Loucy (cell line): ENCODE measurements around the gene NCAM1.

Experiments used
- EZH2phosphoT487 ChIP-seq: fragments of 200-600 bp; IDR thresholded peaks from 2 replicates; pipeline ENCODE4 v1.6.1; 2018; ENCODE audit warnings: antibody characterized with exemption, mild to moderate bottlenecking, moderate library complexity, borderline replicate concordance
- TF ChIP-seq, protein P1 (sequence below): fragments of 200-600 bp; sonication (generic); conservative IDR thresholded peaks from 2 replicates; pipeline ENCODE4 v1.5.1; 2014; ENCODE audit warnings: mild to moderate bottlenecking, antibody characterized with exemption, low read length

GRCh38 chr11:113147249-113147648 is 186.0 kb downstream of the NCAM1 start:
- TF ChIP-seq, protein P1, sequence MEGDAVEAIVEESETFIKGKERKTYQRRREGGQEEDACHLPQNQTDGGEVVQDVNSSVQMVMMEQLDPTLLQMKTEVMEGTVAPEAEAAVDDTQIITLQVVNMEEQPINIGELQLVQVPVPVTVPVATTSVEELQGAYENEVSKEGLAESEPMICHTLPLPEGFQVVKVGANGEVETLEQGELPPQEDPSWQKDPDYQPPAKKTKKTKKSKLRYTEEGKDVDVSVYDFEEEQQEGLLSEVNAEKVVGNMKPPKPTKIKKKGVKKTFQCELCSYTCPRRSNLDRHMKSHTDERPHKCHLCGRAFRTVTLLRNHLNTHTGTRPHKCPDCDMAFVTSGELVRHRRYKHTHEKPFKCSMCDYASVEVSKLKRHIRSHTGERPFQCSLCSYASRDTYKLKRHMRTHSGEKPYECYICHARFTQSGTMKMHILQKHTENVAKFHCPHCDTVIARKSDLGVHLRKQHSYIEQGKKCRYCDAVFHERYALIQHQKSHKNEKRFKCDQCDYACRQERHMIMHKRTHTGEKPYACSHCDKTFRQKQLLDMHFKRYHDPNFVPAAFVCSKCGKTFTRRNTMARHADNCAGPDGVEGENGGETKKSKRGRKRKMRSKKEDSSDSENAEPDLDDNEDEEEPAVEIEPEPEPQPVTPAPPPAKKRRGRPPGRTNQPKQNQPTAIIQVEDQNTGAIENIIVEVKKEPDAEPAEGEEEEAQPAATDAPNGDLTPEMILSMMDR, result no peak
- TF ChIP-seq EZH2phosphoT487, result no peak
